Common myeloid progenitor, CD34-positive (primary cell): ENCODE results near the gene PCDH9.
"Not testable (repeated sequence)": the region's sequence is repeated elsewhere in the genome, so short reads cannot be mapped to it uniquely, and the experiment has no call there.

ENCODE experiments used
- CTCF ChIA-PET: fragments of 350-600 bp; sonication (Branson Sonifier 250); formaldehyde crosslinking; loops from one replicate; lab custom pipeline; 2021; ENCODE audit warnings: antibody characterized with exemption; lab: Charles Lee
- POLR2A ChIA-PET: fragments of 350-600 bp; sonication (Branson Sonifier 250); formaldehyde crosslinking; loops from one replicate; lab custom pipeline; 2021; ENCODE audit warnings: antibody characterized with exemption; lab: Charles Lee
- DNase-seq, 3 donors: peaks; one replicate each; pipeline versions ENCODE4 v3.0.0 to v3.0.0-alpha.2; 2013
- H3K27ac ChIP-seq, 2 experiments: 1 replicate in 1 of 2; 2 replicates in 1 of 2; pipeline ENCODE4 v1.7.0; 2013; ENCODE audit warnings: inconsistent platforms in 2 of 2, low read length in 2 of 2, mild to moderate bottlenecking in 2 of 2, low read depth in 1 of 2, moderate library complexity in 1 of 2; ENCODE audit not compliant: severe bottlenecking in 2 of 2, insufficient read depth in 1 of 2, poor library complexity in 1 of 2
- H3K27me3 ChIP-seq, 5 experiments: replicated peaks in 2 of 5; 1 replicate in 3 of 5; 2 replicates in 2 of 5; pipeline versions ENCODE4 v1.6.1 to v1.7.0; 2013; ENCODE audit warnings: low read length in 4 of 5, mild to moderate bottlenecking in 2 of 5, moderate library complexity in 2 of 5, inconsistent platforms in 1 of 5; ENCODE audit not compliant: insufficient read depth in 5 of 5, control insufficient read depth in 4 of 5
- H3K36me3 ChIP-seq, 4 experiments: 1 replicate in 2 of 4; 2 replicates in 2 of 4; pipeline versions ENCODE4 v1.6.1 to v1.7.0; 2013; ENCODE audit warnings: low read length in 3 of 4, control low read depth in 1 of 4, mild to moderate bottlenecking in 1 of 4; ENCODE audit not compliant: control insufficient read depth in 4 of 4, insufficient read depth in 4 of 4
- H3K4me1 ChIP-seq, 4 experiments: 1 replicate in 3 of 4; 2 replicates in 1 of 4; pipeline versions ENCODE4 v1.6.1 to v1.7.1; 2013; ENCODE audit warnings: low read length in 3 of 4, mild to moderate bottlenecking in 3 of 4, control low read depth in 1 of 4, inconsistent platforms in 1 of 4, moderate library complexity in 1 of 4; ENCODE audit not compliant: control insufficient read depth in 4 of 4, insufficient read depth in 4 of 4; ENCODE audit errors: control extremely low read depth in 1 of 4
- H3K4me3 ChIP-seq, 7 experiments: 1 replicate in 4 of 7; 2 replicates in 3 of 7; pipeline versions ENCODE4 v1.5.1 to v1.7.0; 2013; ENCODE audit warnings: mild to moderate bottlenecking in 7 of 7, low read length in 6 of 7, moderate library complexity in 6 of 7, inconsistent platforms in 2 of 7, low read depth in 2 of 7, control low read depth in 1 of 7; ENCODE audit not compliant: insufficient read depth in 4 of 7, control insufficient read depth in 1 of 7; ENCODE audit errors: extremely low read depth in 1 of 7
- H3K9me3 ChIP-seq, 5 experiments: 1 replicate in 4 of 5; 2 replicates in 1 of 5; pipeline versions ENCODE4 v1.6.1 to v1.7.1; 2013; ENCODE audit warnings: low read length in 4 of 5, mild to moderate bottlenecking in 2 of 5, inconsistent platforms in 1 of 5, low read depth in 1 of 5, moderate library complexity in 1 of 5; ENCODE audit not compliant: control insufficient read depth in 4 of 5, insufficient read depth in 2 of 5; ENCODE audit errors: control extremely low read depth in 1 of 5
- WGBS: methylation state at CpG from one replicate; pipeline ENCODE4 v1.1.5; 2013; ENCODE audit not compliant: insufficient coverage; 5-methylcytosine and 5-hydroxymethylcytosine counted together

Gene PCDH9

GRCh38 chr13:66264971-66265370, 965.2 kb downstream of the PCDH9 start:
- H3K36me3 ChIP-seq, result no peaks in the 10 kb centered on the region
- H3K9me3 ChIP-seq, result peaks cover 0 to 2% (median 0%) of the 10 kb centered on the region in 5 experiments
- DNase-seq, result no peak
- no peaks in the 10 kb centered on the region for H3K27me3 ChIP-seq
- ChIA-PET POLR2A (no interaction called here), CTCF (no interaction called here)
- no peak overlapping the region for H3K27ac ChIP-seq
- no CpG with 5 or more reads among the region's 5 CpGs for whole genome bisulfite sequencing
- no peak overlapping the region for H3K4me3 ChIP-seq
- no peaks in the 10 kb centered on the region for H3K4me1 ChIP-seq

DNA sequence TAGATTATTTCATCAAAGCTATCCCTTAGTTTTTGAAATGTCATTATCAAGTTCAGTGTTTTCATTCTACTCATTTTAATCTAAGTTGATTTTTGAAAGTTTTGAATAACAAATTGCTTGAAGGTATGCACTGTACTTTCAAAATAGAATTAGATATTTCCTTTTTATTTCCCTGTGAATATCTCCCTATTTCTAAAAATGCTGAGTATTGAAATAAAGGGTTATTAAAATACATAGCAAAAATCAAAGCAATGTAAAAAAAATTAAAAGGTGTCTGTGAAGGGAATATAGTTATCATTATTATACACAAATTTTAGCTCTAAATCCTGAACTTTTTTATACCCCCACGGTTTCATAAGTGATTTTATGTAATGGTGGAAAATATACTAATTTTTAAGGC, 967.8 kb downstream of the PCDH9 start:
- Histone ChIP-seq H3K4me1 (no peaks in the 10 kb centered on the region), H3K4me3 (no peak overlapping the region), H3K36me3 (no peaks in the 10 kb centered on the region), H3K27ac (no peak overlapping the region), H3K9me3 (peaks cover 0 to 4% (median 0%) of the 10 kb centered on the region in 5 experiments), H3K27me3 (no peaks in the 10 kb centered on the region)
- POLR2A ChIA-PET, result no interaction called here
- DNase-seq, result no peak
- no CpG with 5 or more reads among the region's 1 CpG for WGBS
- CTCF ChIA-PET, result no interaction called here

GRCh38 chr13:66259426-66259825, 970.7 kb downstream of the PCDH9 start:
- CTCF ChIA-PET, H3K27me3 ChIP-seq: not testable (repeated sequence)

More at GRCh38 chr13:66259426-66259825, 970.7 kb downstream of the PCDH9 start:
- H3K4me3 ChIP-seq, H3K4me1 ChIP-seq, H3K36me3 ChIP-seq, H3K9me3 ChIP-seq, DNase-seq, H3K27ac ChIP-seq: not testable (repeated sequence)
- 98% methylated on average over 15 of the region's 17 CpGs for whole genome bisulfite sequencing
- POLR2A ChIA-PET, result interaction anchor here (0.6 kb wide), 1 partner anchor 9 kb away, joined by 4 read pairs; no protein-coding TSS in a partner anchor
